ENCODE measurements around the gene PFN3.

DNA sequence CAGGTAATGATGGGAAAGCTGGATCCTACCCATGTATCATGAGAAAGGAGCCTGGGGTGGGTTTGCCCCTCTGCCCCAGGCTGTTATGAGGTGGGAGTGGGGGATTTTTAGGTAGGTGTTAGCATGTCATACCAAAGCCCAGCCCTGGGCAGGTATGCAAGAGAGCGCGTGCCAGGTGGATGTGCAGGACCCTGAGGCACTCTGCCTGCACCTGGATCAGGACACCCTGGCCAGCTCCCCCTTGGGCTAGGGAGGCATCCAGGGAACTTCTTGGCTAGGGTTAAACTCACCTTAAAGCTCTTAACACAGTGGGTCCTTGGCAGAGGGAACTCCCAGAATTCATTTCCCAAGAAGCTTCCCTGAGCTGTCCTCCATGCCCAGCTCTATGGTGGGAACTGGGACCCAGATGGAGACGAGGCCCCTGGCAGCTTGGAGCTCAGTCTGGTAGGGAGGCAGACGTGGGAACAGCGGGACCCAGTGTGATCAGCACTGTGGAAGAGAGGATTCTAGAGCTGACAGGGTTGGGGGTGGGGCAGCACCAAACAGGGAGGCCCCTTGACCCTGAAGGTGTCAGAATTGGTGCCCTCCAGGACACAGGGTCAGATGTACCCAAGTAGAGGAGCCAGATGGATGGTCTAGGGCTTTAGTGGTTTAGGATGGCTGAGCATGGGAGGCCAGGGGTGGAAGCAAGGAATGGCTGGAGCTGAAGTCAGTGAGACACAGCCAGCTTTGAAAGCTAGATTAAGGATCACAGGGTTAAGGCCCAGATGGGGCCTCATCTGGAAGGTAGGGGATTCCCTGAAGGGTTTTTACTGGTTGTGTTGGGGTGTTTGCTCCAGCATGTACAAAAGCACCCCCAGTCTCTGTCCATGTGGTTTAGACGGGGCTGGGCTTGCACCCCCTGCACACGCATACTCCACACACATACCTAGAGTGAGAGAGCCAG is 43.9 kb upstream of the PFN3 start:
- TF ChIP-seq CTCF (conservative IDR thresholded peaks at IDR 0.05; ENCODE audit: low read depth in 2 of 2) = no peak
- TF ChIP-seq, protein P1, sequence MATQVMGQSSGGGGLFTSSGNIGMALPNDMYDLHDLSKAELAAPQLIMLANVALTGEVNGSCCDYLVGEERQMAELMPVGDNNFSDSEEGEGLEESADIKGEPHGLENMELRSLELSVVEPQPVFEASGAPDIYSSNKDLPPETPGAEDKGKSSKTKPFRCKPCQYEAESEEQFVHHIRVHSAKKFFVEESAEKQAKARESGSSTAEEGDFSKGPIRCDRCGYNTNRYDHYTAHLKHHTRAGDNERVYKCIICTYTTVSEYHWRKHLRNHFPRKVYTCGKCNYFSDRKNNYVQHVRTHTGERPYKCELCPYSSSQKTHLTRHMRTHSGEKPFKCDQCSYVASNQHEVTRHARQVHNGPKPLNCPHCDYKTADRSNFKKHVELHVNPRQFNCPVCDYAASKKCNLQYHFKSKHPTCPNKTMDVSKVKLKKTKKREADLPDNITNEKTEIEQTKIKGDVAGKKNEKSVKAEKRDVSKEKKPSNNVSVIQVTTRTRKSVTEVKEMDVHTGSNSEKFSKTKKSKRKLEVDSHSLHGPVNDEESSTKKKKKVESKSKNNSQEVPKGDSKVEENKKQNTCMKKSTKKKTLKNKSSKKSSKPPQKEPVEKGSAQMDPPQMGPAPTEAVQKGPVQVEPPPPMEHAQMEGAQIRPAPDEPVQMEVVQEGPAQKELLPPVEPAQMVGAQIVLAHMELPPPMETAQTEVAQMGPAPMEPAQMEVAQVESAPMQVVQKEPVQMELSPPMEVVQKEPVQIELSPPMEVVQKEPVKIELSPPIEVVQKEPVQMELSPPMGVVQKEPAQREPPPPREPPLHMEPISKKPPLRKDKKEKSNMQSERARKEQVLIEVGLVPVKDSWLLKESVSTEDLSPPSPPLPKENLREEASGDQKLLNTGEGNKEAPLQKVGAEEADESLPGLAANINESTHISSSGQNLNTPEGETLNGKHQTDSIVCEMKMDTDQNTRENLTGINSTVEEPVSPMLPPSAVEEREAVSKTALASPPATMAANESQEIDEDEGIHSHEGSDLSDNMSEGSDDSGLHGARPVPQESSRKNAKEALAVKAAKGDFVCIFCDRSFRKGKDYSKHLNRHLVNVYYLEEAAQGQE (IDR thresholded peaks at IDR 0.05; ENCODE audit: unreplicated experiment) = no peak
- TF ChIP-seq EZH2 (IDR thresholded peaks at IDR 0.05; ENCODE audit: low read depth, unreplicated experiment) = no peak
- no peak for TF ChIP-seq CREB1 (CRISPR knock-in tag; IDR thresholded peaks at IDR 0.05; ENCODE audit: low read depth)
- no peak for TF ChIP-seq EZH2phosphoT487 (IDR thresholded peaks at IDR 0.05; ENCODE audit: unreplicated experiment)

Measured in GM23338 (cell line).